SK-N-SH treated with all-trans-retinoic acid at 6 μM for 48 hours (cell line): ENCODE measurements around the gene EMSY.

Source experiments
- ATAC-seq: fragments of 200-7000 bp; cut with Tn5 transposase; 3 replicates; pipeline ENCODE4 v1.9.1; 2020; ENCODE audit warnings: mild to moderate bottlenecking, moderate library complexity
- ARNTL ChIP-seq: fragments of 450-650 bp; formaldehyde crosslinking; IDR thresholded peaks from 2 replicates; pipeline ENCODE4 v1.5.0; 2020; ENCODE audit warnings: low read depth, mild to moderate bottlenecking, moderate library complexity, borderline replicate concordance
- BACH2 ChIP-seq: fragments of 250-450 bp; sonication (Bioruptor Pico); IDR thresholded peaks from 2 replicates; pipeline ENCODE4 v1.9.0; 2021; ENCODE audit warnings: mild to moderate bottlenecking, borderline replicate concordance
- CSDC2 ChIP-seq: fragments of 250-450 bp; sonication (Bioruptor Pico); IDR thresholded peaks from 2 replicates; pipeline ENCODE4 v1.5.0; 2020; ENCODE audit warnings: mild to moderate bottlenecking, moderate library complexity
- ESRRG ChIP-seq: fragments of 250-450 bp; sonication (Bioruptor Pico); IDR thresholded peaks from 2 replicates; pipeline ENCODE4 v1.6.1; 2021; ENCODE audit warnings: mild to moderate bottlenecking
- GLIS3 ChIP-seq: fragments of 250-450 bp; sonication (Bioruptor Pico); IDR thresholded peaks from 2 replicates; pipeline ENCODE4 v1.5.0; 2020; ENCODE audit warnings: mild to moderate bottlenecking, moderate library complexity
- ISL1 ChIP-seq: fragments of 250-450 bp; sonication (Bioruptor Pico); IDR thresholded peaks from 2 replicates; pipeline ENCODE4 v2.1.2; 2022; ENCODE audit warnings: mild to moderate bottlenecking, moderate library complexity
- OSR1 ChIP-seq: fragments of 250-450 bp; sonication (Bioruptor Pico); IDR thresholded peaks from 2 replicates; pipeline ENCODE4 v1.8.0; 2022; ENCODE audit warnings: moderate library complexity, mild to moderate bottlenecking, inconsistent platforms
- PPARA ChIP-seq: fragments of 250-450 bp; sonication (Bioruptor Pico); IDR thresholded peaks from 2 replicates; pipeline ENCODE4 v1.5.0; 2020; ENCODE audit warnings: mild to moderate bottlenecking, borderline replicate concordance
- RARB ChIP-seq: fragments of 250-450 bp; sonication (Bioruptor Pico); IDR thresholded peaks from 2 replicates; pipeline ENCODE4 v1.8.0; 2021; ENCODE audit warnings: mild to moderate bottlenecking, moderate library complexity
- SNAI2 ChIP-seq: fragments of 250-450 bp; sonication (Bioruptor Pico); IDR thresholded peaks from 2 replicates; pipeline ENCODE4 v1.5.0; 2020; ENCODE audit warnings: mild to moderate bottlenecking, moderate library complexity
- TOX ChIP-seq: fragments of 250-450 bp; sonication (Bioruptor Pico); IDR thresholded peaks from 2 replicates; pipeline ENCODE4 v1.8.0; 2021; ENCODE audit warnings: mild to moderate bottlenecking, moderate library complexity, borderline replicate concordance
- ZC3H10 ChIP-seq: fragments of 250-450 bp; sonication (Bioruptor Pico); IDR thresholded peaks from 2 replicates; pipeline ENCODE4 v1.5.1; 2021; ENCODE audit warnings: mild to moderate bottlenecking, moderate library complexity
- ZFP3 ChIP-seq: fragments of 250-450 bp; sonication (Bioruptor Pico); IDR thresholded peaks from 2 replicates; pipeline ENCODE4 v1.5.0; 2020; ENCODE audit warnings: mild to moderate bottlenecking, moderate library complexity
- ZFP30 ChIP-seq: fragments of 450-650 bp; formaldehyde crosslinking; IDR thresholded peaks from 2 replicates; pipeline ENCODE4 v1.5.0; 2022; ENCODE audit warnings: mild to moderate bottlenecking, moderate library complexity
- ZNF565 ChIP-seq: fragments of 450-650 bp; formaldehyde crosslinking; conservative IDR thresholded peaks from 2 replicates; pipeline ENCODE4 v1.5.0; 2020; ENCODE audit warnings: low read depth, mild to moderate bottlenecking, moderate library complexity
- ZNF8 ChIP-seq: fragments of 450-650 bp; formaldehyde crosslinking; IDR thresholded peaks from 2 replicates; pipeline ENCODE4 v1.5.0; 2020; ENCODE audit warnings: mild to moderate bottlenecking, moderate library complexity
- TF ChIP-seq, protein P1 (sequence below): fragments of 250-450 bp; sonication (Bioruptor Pico); IDR thresholded peaks from 2 replicates; pipeline ENCODE4 v1.8.0; 2021; ENCODE audit warnings: low read depth, mild to moderate bottlenecking, moderate library complexity, borderline replicate concordance
- TF ChIP-seq, protein P2 (sequence below): fragments of 250-450 bp; sonication (Bioruptor Pico); IDR thresholded peaks from 2 replicates; pipeline ENCODE4 v1.5.1; 2021; ENCODE audit warnings: mild to moderate bottlenecking, moderate library complexity
- TF ChIP-seq, protein P3 (sequence below): fragments of 250-450 bp; sonication (Bioruptor Pico); IDR thresholded peaks from 2 replicates; pipeline ENCODE4 v1.5.1; 2020; ENCODE audit warnings: low read depth, mild to moderate bottlenecking, moderate library complexity
- TF ChIP-seq, protein P4 (sequence below): fragments of 250-450 bp; sonication (Bioruptor Pico); IDR thresholded peaks from 2 replicates; pipeline ENCODE4 v1.8.0; 2020; ENCODE audit warnings: mild to moderate bottlenecking, moderate library complexity, borderline replicate concordance
- TF ChIP-seq, protein P5 (sequence below): fragments of 250-450 bp; sonication (Bioruptor Pico); IDR thresholded peaks from 2 replicates; pipeline ENCODE4 v1.5.0; 2020; ENCODE audit warnings: mild to moderate bottlenecking, moderate library complexity

The EMSY gene

DNA sequence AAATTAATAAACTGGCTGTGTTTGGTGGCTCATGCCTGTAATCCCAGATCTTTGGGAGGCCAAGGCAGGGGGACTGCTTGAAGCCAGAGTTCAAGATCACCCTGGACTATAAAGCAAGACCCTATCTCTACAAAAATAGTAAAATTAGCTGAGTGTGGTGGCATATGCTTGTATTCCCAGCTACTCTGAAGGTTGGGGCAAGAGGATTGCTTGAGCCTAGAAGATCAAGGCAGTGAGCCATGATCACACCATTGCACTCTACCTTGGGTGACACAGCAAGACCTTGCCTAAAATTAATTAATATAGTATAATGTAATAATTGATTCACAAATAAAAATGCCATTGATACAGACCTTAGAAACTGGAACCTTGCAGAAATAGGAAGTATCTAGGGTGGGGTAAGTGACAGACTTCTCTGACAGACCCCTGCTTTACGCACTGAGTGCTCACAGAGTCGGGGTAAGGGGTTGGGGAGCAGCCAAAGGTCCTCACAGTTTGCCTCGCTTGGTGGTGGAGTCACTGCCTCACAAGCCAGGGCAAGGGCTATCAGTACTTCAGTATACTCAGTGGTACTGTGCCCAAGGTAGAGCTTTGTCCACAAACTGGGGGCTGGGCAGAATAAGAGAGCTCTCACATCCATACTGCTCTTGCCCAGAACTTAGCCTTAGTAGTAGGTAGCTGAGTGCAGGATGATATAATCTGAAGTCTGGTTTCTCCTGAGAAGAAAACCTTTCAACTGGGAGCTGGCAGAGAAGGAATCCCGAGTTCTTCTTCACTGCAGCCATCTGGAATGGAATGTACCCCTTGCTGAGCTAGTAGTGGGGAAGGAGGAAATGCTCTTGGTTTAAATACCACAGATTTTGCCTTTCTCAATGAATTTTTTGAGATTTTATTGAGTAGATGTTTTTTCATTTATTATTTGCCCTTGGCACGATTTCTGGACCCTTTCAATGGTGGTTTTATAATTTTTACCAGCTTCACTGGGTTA, 65.5 kb downstream of the EMSY start:
- no peak; the same call in 2 of the 3 replicates for ATAC-seq
- TF ChIP-seq GLIS3 (CRISPR knock-in tag), result no peak

DNA sequence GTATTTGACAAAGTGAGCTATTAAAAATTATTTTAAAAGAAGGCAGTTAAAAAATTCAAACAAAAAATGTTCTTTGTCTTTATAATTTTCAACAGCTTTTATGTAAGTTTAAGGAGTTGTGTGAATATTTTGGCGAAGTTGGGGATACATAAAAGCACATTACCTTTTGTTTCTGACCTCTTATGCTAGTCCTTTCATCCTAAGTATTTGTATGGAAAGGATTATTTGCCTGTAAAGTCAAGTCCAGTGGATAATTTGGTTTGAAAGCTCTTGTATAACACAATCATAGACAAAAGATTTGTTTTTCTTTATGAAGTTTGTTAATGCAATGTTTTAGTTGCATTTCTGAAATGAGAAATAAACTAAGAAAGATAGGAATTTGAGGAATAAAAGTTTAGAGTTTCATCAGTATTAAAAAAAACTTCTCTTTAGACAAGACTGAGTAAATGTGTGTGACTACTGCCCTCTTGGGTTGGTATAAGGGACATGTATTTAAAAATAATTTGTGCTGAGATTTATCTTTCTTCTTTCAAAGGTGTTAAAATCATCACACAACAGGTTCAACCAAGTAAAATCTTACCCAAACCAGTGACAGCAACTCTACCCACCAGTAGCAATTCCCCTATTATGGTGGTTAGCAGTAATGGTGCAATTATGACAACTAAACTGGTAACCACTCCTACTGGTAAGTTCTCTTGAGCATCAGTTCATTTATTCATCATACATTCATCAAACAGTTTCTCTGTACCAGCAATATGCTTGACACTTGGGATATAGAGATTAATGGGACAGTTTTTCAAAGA, 68.2 kb downstream of the EMSY start:
- TF ChIP-seq, protein P1, sequence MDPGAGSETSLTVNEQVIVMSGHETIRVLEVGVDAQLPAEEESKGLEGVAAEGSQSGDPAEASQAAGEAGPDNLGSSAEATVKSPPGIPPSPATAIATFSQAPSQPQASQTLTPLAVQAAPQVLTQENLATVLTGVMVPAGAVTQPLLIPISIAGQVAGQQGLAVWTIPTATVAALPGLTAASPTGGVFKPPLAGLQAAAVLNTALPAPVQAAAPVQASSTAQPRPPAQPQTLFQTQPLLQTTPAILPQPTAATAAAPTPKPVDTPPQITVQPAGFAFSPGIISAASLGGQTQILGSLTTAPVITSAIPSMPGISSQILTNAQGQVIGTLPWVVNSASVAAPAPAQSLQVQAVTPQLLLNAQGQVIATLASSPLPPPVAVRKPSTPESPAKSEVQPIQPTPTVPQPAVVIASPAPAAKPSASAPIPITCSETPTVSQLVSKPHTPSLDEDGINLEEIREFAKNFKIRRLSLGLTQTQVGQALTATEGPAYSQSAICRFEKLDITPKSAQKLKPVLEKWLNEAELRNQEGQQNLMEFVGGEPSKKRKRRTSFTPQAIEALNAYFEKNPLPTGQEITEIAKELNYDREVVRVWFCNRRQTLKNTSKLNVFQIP (CRISPR knock-in tag), result no peak
- TF ChIP-seq ESRRG (CRISPR knock-in tag) (no peak), SNAI2 (no peak), ARNTL (CRISPR knock-in tag) (no peak)
- ATAC-seq, result peak; percentile 65

DNA sequence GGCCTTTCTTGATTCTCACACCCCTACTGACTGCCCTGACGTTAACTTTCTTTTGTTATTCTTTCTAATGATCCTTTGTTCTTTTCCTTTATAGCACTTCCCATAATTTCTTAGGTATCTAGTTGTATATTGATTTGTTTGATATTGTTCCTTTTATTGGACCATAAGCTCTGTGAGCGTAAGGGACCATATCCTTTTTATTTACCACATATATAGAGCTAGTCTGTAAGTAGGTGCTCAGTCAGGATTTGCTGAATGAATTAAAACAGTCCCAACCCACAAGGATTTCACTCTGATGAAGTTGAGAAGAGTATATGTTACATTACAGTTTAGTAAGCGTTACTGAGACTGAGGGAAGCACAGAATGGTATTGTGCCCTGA, 68.8 kb downstream of the EMSY start:
- ATAC-seq, result no peak
- TF ChIP-seq CSDC2 (CRISPR knock-in tag) (no peak), PPARA (CRISPR knock-in tag) (no peak), RARB (CRISPR knock-in tag) (no peak), ZC3H10 (CRISPR knock-in tag) (no peak), GLIS3 (CRISPR knock-in tag) (no peak), TOX (CRISPR knock-in tag) (no peak), ZFP3 (CRISPR knock-in tag) (no peak), ZNF565 (CRISPR knock-in tag) (no peak), ZNF8 (no peak)
- TF ChIP-seq, protein P2, sequence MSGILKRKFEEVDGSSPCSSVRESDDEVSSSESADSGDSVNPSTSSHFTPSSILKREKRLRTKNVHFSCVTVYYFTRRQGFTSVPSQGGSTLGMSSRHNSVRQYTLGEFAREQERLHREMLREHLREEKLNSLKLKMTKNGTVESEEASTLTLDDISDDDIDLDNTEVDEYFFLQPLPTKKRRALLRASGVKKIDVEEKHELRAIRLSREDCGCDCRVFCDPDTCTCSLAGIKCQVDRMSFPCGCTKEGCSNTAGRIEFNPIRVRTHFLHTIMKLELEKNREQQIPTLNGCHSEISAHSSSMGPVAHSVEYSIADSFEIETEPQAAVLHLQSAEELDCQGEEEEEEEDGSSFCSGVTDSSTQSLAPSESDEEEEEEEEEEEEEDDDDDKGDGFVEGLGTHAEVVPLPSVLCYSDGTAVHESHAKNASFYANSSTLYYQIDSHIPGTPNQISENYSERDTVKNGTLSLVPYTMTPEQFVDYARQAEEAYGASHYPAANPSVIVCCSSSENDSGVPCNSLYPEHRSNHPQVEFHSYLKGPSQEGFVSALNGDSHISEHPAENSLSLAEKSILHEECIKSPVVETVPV (CRISPR knock-in tag), result no peak
- TF ChIP-seq, protein P1 (CRISPR knock-in tag), result no peak
- TF ChIP-seq, protein P3, sequence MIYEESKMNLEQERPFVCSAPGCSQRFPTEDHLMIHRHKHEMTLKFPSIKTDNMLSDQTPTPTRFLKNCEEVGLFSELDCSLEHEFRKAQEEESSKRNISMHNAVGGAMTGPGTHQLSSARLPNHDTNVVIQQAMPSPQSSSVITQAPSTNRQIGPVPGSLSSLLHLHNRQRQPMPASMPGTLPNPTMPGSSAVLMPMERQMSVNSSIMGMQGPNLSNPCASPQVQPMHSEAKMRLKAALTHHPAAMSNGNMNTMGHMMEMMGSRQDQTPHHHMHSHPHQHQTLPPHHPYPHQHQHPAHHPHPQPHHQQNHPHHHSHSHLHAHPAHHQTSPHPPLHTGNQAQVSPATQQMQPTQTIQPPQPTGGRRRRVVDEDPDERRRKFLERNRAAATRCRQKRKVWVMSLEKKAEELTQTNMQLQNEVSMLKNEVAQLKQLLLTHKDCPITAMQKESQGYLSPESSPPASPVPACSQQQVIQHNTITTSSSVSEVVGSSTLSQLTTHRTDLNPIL (CRISPR knock-in tag), result no peak
- TF ChIP-seq, all 23 proteins: peak for 0

DNA sequence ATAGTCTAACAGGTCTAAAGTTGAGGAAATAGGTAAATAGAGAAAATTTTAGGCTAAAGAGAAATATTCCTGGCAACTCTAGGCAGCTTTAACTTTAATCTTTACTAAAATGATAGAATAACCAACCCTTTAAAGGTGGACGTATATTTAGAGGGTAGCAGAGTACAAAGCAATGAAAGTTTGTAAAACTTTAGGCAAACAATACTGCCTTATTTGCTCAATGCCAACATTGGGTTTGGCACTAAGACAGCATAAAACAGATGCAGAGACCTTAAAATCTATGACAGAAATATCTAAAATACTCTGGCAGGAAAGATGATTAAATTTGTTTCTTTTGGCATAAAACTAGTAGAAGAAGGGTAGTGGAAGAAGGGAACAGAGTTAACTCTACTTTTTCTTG, 70.7 kb downstream of the EMSY start:
- ATAC-seq, result no peak
- TF ChIP-seq ARNTL (CRISPR knock-in tag) (no peak), ZFP30 (CRISPR knock-in tag) (no peak), ZNF565 (CRISPR knock-in tag) (no peak), ISL1 (CRISPR knock-in tag) (no peak), PPARA (CRISPR knock-in tag) (no peak), CSDC2 (CRISPR knock-in tag) (no peak), ZC3H10 (CRISPR knock-in tag) (no peak), ESRRG (CRISPR knock-in tag) (no peak), ZFP3 (CRISPR knock-in tag) (no peak), OSR1 (CRISPR knock-in tag) (no peak), RARB (CRISPR knock-in tag) (no peak), BACH2 (CRISPR knock-in tag) (no peak)
- TF ChIP-seq, protein P3 (CRISPR knock-in tag), result no peak
- TF ChIP-seq, protein P4, sequence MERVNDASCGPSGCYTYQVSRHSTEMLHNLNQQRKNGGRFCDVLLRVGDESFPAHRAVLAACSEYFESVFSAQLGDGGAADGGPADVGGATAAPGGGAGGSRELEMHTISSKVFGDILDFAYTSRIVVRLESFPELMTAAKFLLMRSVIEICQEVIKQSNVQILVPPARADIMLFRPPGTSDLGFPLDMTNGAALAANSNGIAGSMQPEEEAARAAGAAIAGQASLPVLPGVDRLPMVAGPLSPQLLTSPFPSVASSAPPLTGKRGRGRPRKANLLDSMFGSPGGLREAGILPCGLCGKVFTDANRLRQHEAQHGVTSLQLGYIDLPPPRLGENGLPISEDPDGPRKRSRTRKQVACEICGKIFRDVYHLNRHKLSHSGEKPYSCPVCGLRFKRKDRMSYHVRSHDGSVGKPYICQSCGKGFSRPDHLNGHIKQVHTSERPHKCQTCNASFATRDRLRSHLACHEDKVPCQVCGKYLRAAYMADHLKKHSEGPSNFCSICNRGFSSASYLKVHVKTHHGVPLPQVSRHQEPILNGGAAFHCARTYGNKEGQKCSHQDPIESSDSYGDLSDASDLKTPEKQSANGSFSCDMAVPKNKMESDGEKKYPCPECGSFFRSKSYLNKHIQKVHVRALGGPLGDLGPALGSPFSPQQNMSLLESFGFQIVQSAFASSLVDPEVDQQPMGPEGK, result no peak
- TF ChIP-seq, protein P5, sequence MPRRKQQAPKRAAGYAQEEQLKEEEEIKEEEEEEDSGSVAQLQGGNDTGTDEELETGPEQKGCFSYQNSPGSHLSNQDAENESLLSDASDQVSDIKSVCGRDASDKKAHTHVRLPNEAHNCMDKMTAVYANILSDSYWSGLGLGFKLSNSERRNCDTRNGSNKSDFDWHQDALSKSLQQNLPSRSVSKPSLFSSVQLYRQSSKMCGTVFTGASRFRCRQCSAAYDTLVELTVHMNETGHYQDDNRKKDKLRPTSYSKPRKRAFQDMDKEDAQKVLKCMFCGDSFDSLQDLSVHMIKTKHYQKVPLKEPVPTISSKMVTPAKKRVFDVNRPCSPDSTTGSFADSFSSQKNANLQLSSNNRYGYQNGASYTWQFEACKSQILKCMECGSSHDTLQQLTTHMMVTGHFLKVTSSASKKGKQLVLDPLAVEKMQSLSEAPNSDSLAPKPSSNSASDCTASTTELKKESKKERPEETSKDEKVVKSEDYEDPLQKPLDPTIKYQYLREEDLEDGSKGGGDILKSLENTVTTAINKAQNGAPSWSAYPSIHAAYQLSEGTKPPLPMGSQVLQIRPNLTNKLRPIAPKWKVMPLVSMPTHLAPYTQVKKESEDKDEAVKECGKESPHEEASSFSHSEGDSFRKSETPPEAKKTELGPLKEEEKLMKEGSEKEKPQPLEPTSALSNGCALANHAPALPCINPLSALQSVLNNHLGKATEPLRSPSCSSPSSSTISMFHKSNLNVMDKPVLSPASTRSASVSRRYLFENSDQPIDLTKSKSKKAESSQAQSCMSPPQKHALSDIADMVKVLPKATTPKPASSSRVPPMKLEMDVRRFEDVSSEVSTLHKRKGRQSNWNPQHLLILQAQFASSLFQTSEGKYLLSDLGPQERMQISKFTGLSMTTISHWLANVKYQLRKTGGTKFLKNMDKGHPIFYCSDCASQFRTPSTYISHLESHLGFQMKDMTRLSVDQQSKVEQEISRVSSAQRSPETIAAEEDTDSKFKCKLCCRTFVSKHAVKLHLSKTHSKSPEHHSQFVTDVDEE (CRISPR knock-in tag), result no peak
